HG03135 (cell line): ENCODE data around the gene BCAS1.

ENCODE experiments used
- ATAC-seq: cut with Tn5 transposase; IDR thresholded peaks from one replicate; pipeline ENCODE4 v1.9.1; 2021; ENCODE audit warnings: mild to moderate bottlenecking, moderate library complexity; ENCODE audit not compliant: unreplicated experiment

The BCAS1 gene

DNA sequence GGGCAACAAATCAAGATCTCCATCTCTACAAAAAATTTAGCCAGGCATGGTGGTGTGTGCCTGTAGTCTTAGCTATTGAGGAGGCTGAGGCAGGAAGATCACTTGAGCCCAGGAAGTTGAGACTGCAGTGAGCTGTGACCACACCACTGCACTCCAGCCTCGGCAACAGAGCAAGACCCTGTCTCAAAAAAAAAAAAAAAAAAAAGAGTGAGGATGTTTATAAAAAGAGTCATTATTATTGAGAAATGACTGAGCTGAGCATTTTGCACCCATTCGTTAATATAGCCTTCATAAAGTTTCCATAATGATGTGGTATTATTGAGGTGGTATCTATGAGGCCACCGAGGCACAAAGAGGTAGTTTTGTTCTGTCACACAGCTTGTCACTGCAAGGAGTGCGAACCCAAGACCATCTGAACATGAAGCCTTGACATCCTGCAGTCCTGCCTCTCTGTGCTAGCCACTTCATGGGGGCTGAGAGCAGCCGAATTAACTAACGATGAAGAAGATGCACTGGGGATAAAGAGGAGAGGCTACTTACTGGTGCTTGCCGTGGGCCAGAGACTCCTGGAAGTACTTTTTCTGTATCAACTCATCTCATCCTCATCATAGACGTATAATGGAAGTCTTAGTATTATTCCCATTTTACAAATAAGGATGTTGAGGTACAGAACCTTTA is 175.5 kb downstream of the BCAS1 start:
- ATAC-seq, result no peak
